Body of pancreas (tissue), 4 donors: ENCODE measurements around the gene NCAM1. TPM values are rescaled to one million over a fixed set of nuclear protein-coding genes. Genes with fewer than 3 reads are reported as not detected.

Experiments
- ATAC-seq: fragments of 150-250 bp; one replicate; pipeline ENCODE4 v1.9.1; 2016
- DNase-seq, 4 donors: peaks; one replicate each; pipeline ENCODE4 v3.0.0-alpha.2; 2019
- H3K27ac ChIP-seq, 4 donors: fragments of 200-600 bp; sonication (generic); 1 replicate in 3 of 4; 2 replicates in 1 of 4; pipeline versions ENCODE4 v1.5.1 to v1.6.1; 2016 to 2019; ENCODE audit warnings: mild to moderate bottlenecking in 1 of 4, mixed read lengths in 1 of 4, moderate library complexity in 1 of 4
- H3K27me3 ChIP-seq, 2 donors: fragments of 200-600 bp; sonication (generic); one replicate each; pipeline ENCODE4 v1.6.0; 2016; ENCODE audit warnings: mild to moderate bottlenecking in 1 of 2
- H3K36me3 ChIP-seq, 2 donors: fragments of 200-600 bp; sonication (generic); replicated peaks in 1 of 2; 2 replicates each; pipeline ENCODE4 v1.5.1; 2016; ENCODE audit warnings: low read depth in 2 of 2; ENCODE audit not compliant: insufficient read depth in 1 of 2
- H3K4me1 ChIP-seq: fragments of 200-600 bp; sonication (generic); one replicate; pipeline ENCODE4 v1.6.0; 2016
- H3K4me3 ChIP-seq, 2 donors: fragments of 200-600 bp; sonication (generic); 1 replicate in 1 of 2; 2 replicates in 1 of 2; pipeline ENCODE4 v1.5.1; 2016 to 2019
- H3K9me3 ChIP-seq, 3 donors: fragments of 200-600 bp; sonication (generic); 1 replicate in 2 of 3; 2 replicates in 1 of 3; pipeline ENCODE4 v1.5.1; 2016
- CTCF ChIP-seq, 7 experiments: fragments of 450-650 bp in 4 of 7; fragments of 200-600 bp in 3 of 7; sonication (generic) in 3 of 7; IDR thresholded peaks; one replicate each; pipeline ENCODE4 v1.5.1; 2016 to 2019; ENCODE audit warnings: antibody characterized with exemption in 7 of 7
- POLR2A ChIP-seq, 3 donors: fragments of 450-650 bp; IDR thresholded peaks; one replicate each; pipeline ENCODE4 v1.6.1; 2016; ENCODE audit warnings: antibody characterized with exemption in 3 of 3, mild to moderate bottlenecking in 2 of 3
- WGBS, 2 donors: methylation state at CpG; one replicate each; pipeline ENCODE4 v1.1.5; 2017; 5-methylcytosine and 5-hydroxymethylcytosine counted together
- intact Hi-C: fragments of 100-400 bp; cut with DNase I; formaldehyde crosslinking; loops from one replicate; pipeline ENCODE4 v1.15.1; 2023
- total RNA-seq, 2 donors: library from RNA; depleted of rRNA; stranded (reverse); fragments of >200 nt; gene quantifications; one replicate each; pipeline ENCODE4 v1.1.0, GENCODE V29; 2016

Gene NCAM1
- total RNA-seq, 2 donors from 2014 or later, result 10.1 to 26.0 TPM

GRCh38 chr11:113057038-113057437, 95.8 kb downstream of the NCAM1 start:
- H3K4me1 ChIP-seq, result no peaks in the 10 kb centered on the region
- 44 to 55% methylated on average over 2 of the region's 2 CpGs for WGBS, 2 donors
- TF ChIP-seq POLR2A (IDR thresholded peaks at IDR 0.05), result no peak
- TF ChIP-seq CTCF (IDR thresholded peaks at IDR 0.05), result no peak
- ATAC-seq, result no peak
- H3K27me3 ChIP-seq, result no peaks in the 10 kb centered on the region
- H3K4me3 ChIP-seq, result no peak overlapping the region
- no peak for DNase-seq
- H3K9me3 ChIP-seq, result no peaks in the 10 kb centered on the region
- intact Hi-C loops, result no loop called here
- H3K27ac ChIP-seq, result no peak overlapping the region
- H3K36me3 ChIP-seq, result no peaks in the 10 kb centered on the region

GRCh38 chr11:113059548-113059947, 98.3 kb downstream of the NCAM1 start:
- ATAC-seq, result no peak
- Histone ChIP-seq H3K4me1 (no peaks in the 10 kb centered on the region), H3K4me3 (no peak overlapping the region), H3K9me3 (no peaks in the 10 kb centered on the region), H3K36me3 (no peaks in the 10 kb centered on the region), H3K27ac (no peak overlapping the region), H3K27me3 (no peaks in the 10 kb centered on the region)
- intact Hi-C loops, result no loop called here
- no peak for DNase-seq
- TF ChIP-seq POLR2A (IDR thresholded peaks at IDR 0.05), result no peak
- no peak for TF ChIP-seq CTCF (IDR thresholded peaks at IDR 0.05)
- WGBS, 2 donors, result 65 to 75% methylated on average over 4 of the region's 4 CpGs

- Histone ChIP-seq H3K27me3 (no peaks in the 10 kb centered on the region), H3K36me3 (no peaks in the 10 kb centered on the region), H3K9me3 (no peaks in the 10 kb centered on the region), H3K4me3 (no peak overlapping the region), H3K27ac (no peak overlapping the region), H3K4me1 (no peaks in the 10 kb centered on the region)
- 14 to 27% methylated on average over 1 of the region's 1 CpG for WGBS, 2 donors
- no peak for DNase-seq
- ATAC-seq, result no peak
- TF ChIP-seq CTCF (IDR thresholded peaks at IDR 0.05) (no peak), POLR2A (IDR thresholded peaks at IDR 0.05) (no peak)
- intact Hi-C loops, result no loop called here
Measured at GRCh38 chr11:113065330-113065729, 104.1 kb downstream of the NCAM1 start.

- DNase-seq (no peak), ATAC-seq (no peak)
- Histone ChIP-seq H3K4me1 (no peaks in the 10 kb centered on the region), H3K27ac (no peak overlapping the region), H3K27me3 (no peaks in the 10 kb centered on the region), H3K4me3 (no peak overlapping the region), H3K36me3 (no peaks in the 10 kb centered on the region), H3K9me3 (no peaks in the 10 kb centered on the region)
- WGBS, 2 donors, result 62% methylated on average over 5 of the region's 5 CpGs
- intact Hi-C loops, result no loop called here
- TF ChIP-seq CTCF (IDR thresholded peaks at IDR 0.05), result no peak
- TF ChIP-seq POLR2A (IDR thresholded peaks at IDR 0.05), result no peak
Measured at GRCh38 chr11:113072237-113072858, 111.1 kb downstream of the NCAM1 start.

- DNase-seq, result no peak
- 54 to 64% methylated on average over 3 of the region's 3 CpGs for WGBS, 2 donors
- Histone ChIP-seq H3K36me3 (no peaks in the 10 kb centered on the region), H3K27ac (no peak overlapping the region), H3K4me1 (no peaks in the 10 kb centered on the region), H3K27me3 (no peaks in the 10 kb centered on the region), H3K4me3 (no peak overlapping the region), H3K9me3 (no peaks in the 10 kb centered on the region)
- intact Hi-C loops, result no loop called here
- TF ChIP-seq POLR2A (IDR thresholded peaks at IDR 0.05), result no peak
- ATAC-seq, result no peak
Measured at GRCh38 chr11:113073290-113073953, 112.2 kb downstream of the NCAM1 start.
